Naive thymus-derived CD4-positive, alpha-beta T cell (primary cell): Measurements from ENCODE around the gene SSBP3. TPM values are rescaled to one million over a fixed set of nuclear protein-coding genes. Genes with fewer than 3 reads are reported as not detected.
A peak's percentile ranks its signal among the peaks of the same experiment; 100 is the strongest.

Experiments
- ATAC-seq: fragments of 150-1000 bp; cut with Tn5 transposase; 2 replicates; pipeline ENCODE4 v1.10.0; 2021; ENCODE audit warnings: mild to moderate bottlenecking, moderate library complexity
- CTCF ChIA-PET: fragments of 350-600 bp; sonication (Branson Sonifier 250); formaldehyde crosslinking; loops from one replicate; lab custom pipeline; 2021; ENCODE audit warnings: antibody characterized with exemption; lab: Charles Lee
- POLR2A ChIA-PET: fragments of 350-600 bp; sonication (Branson Sonifier 250); formaldehyde crosslinking; loops from one replicate; lab custom pipeline; 2021; ENCODE audit warnings: antibody characterized with exemption, inconsistent platforms; lab: Charles Lee
- DNase-seq, 9 donors: peaks; one replicate each; pipeline versions ENCODE4 v3.0.0 to v3.0.0-alpha.2; 2020 to 2022; ENCODE audit warnings: mixed read lengths in 1 of 9
- H3K27ac ChIP-seq: one replicate; pipeline ENCODE4 v1.7.0; 2013; ENCODE audit warnings: mild to moderate bottlenecking, low read depth, low read length, moderate library complexity
- H3K27me3 ChIP-seq, 2 donors: one replicate each; pipeline ENCODE4 v1.7.0; 2013; ENCODE audit warnings: low read length in 2 of 2, mild to moderate bottlenecking in 2 of 2, moderate library complexity in 2 of 2; ENCODE audit not compliant: control insufficient read depth in 2 of 2, insufficient read depth in 2 of 2
- H3K36me3 ChIP-seq, 3 experiments: 1 replicate in 2 of 3; 2 replicates in 1 of 3; pipeline ENCODE4 v1.7.0; 2013; ENCODE audit warnings: low read length in 3 of 3, mild to moderate bottlenecking in 3 of 3, moderate library complexity in 1 of 3; ENCODE audit not compliant: insufficient read depth in 3 of 3, control insufficient read depth in 2 of 3
- H3K4me1 ChIP-seq, 2 donors: one replicate each; pipeline ENCODE4 v1.7.0; 2013; ENCODE audit warnings: low read length in 2 of 2, mild to moderate bottlenecking in 2 of 2, moderate library complexity in 1 of 2; ENCODE audit not compliant: control insufficient read depth in 2 of 2, insufficient read depth in 2 of 2
- H3K4me3 ChIP-seq: 2 replicates; pipeline ENCODE4 v1.7.0; 2013; ENCODE audit warnings: mild to moderate bottlenecking, low read length
- H3K9me3 ChIP-seq, 3 experiments: 1 replicate in 2 of 3; 2 replicates in 1 of 3; pipeline ENCODE4 v1.7.0; 2013; ENCODE audit warnings: low read length in 3 of 3; ENCODE audit not compliant: control insufficient read depth in 2 of 3
- H3K27ac Mint-ChIP-seq, 9 donors: one replicate each; pipeline ENCODE4 v1.8.0; 2020 to 2022; ENCODE audit warnings: mixed read lengths in 9 of 9, mild to moderate bottlenecking in 8 of 9, moderate library complexity in 5 of 9, inconsistent platforms in 2 of 9
- H3K27me3 Mint-ChIP-seq, 5 donors: one replicate each; pipeline ENCODE4 v1.8.0; 2021 to 2022; ENCODE audit warnings: mixed read lengths in 5 of 5, mild to moderate bottlenecking in 1 of 5
- H3K36me3 Mint-ChIP-seq, 5 donors: one replicate each; pipeline ENCODE4 v1.8.0; 2020 to 2022; ENCODE audit warnings: mixed read lengths in 5 of 5, mild to moderate bottlenecking in 3 of 5, inconsistent platforms in 1 of 5
- H3K4me1 Mint-ChIP-seq, 7 donors: one replicate each; pipeline ENCODE4 v1.8.0; 2020 to 2022; ENCODE audit warnings: mixed read lengths in 7 of 7, mild to moderate bottlenecking in 3 of 7, inconsistent platforms in 1 of 7
- H3K4me3 Mint-ChIP-seq, 10 donors: one replicate each; pipeline ENCODE4 v1.8.0; 2020 to 2022; ENCODE audit warnings: mild to moderate bottlenecking in 10 of 10, mixed read lengths in 10 of 10, moderate library complexity in 6 of 10, inconsistent platforms in 2 of 10
- H3K9me3 Mint-ChIP-seq, 11 donors: one replicate each; pipeline ENCODE4 v1.8.0; 2020 to 2022; ENCODE audit warnings: mixed read lengths in 11 of 11, mild to moderate bottlenecking in 4 of 11, inconsistent platforms in 1 of 11, moderate library complexity in 1 of 11
- intact Hi-C, 2 donors: fragments of 100-400 bp; cut with micrococcal nuclease; formaldehyde crosslinking; loops; one replicate each; pipeline ENCODE4 v1.15.1; 2023
- polyA plus RNA-seq, 2 donors: library from polyadenylated mRNA; unstranded; fragments of 300-500 nt; fragmentation: Illumina TruSeq; gene quantifications; one replicate each; pipeline ENCODE4 v1.2.3, GENCODE V29; 2021
- total RNA-seq, 6 experiments: library from RNA in 5 of 6; stranded (reverse) in 5 of 6; gene quantifications; 1 replicate in 5 of 6; 2 replicates in 1 of 6; pipeline ENCODE4 v1.2.3 and lab custom pipeline; 2021 to 2026

SSBP3 gene
- total and polyA plus RNA-seq, 7 experiments from 2014 or later = 19.4 to 124 (median 80.5) TPM

DNA sequence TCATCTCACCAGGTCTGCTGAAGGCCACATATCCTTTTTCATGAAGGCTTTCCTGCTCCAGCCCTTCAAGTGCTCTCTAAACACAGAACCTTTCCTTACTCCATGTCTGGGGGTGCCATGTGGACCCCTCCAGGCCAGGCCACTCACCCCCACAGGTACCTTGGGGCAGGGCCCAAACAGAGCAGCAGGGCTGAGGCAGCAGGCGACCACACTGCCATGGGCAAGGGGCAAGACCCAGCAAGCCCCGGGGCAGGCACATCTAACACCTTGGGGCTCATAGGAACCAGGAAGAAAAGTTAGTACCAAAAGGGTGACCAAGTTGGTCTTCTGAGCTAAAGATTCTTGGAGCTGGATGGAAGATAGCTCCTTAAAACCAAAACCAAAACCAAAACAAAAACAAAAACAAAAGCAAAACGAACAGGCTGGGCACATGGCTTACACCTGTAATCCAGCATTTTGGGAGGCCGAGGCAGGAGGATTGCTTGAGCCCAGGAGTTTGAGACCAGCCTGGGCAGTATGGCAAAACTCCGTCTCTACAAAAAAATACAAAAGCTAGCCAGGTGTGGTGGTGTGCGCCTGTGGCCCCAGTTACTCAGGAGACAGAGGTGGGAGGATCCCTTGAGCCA, 142.5 kb downstream of the SSBP3 start:
- intact Hi-C loops = no loop called here
- Histone ChIP-seq H3K27ac (no peak overlapping the region), H3K27me3 (no peaks in the 10 kb centered on the region), H3K4me1 (no peaks in the 10 kb centered on the region), H3K36me3 (peaks cover 0 to 8% (median 4%) of the 10 kb centered on the region in 3 experiments), H3K9me3 (no peaks in the 10 kb centered on the region), H3K4me3 (no peak overlapping the region)
- Mint-ChIP-seq H3K4me3 (peak overlapping the region in 1 of 10 donors; percentile 27), H3K36me3 (peaks cover 0 to 10% (median 0%) of the 10 kb centered on the region in 5 donors), H3K4me1 (peaks cover 22 to 39% (median 31%) of the 10 kb centered on the region in 7 donors), H3K27ac (peak overlapping the region in 4 of 9 donors; percentile 19 to 87 (median 48)), H3K27me3 (no peaks in the 10 kb centered on the region), H3K9me3 (no peaks in the 10 kb centered on the region)
- ATAC-seq (no peak), DNase-seq (no peak)
- ChIA-PET CTCF (interaction anchor here (0.6 kb wide), 1 partner anchor 29 kb away, joined by 3 read pairs; no protein-coding TSS in a partner anchor), POLR2A (no interaction called here)

- POLR2A ChIA-PET = interaction anchor here (0.5 to 1.2 kb wide), 3 partner anchors 13 to 1998 kb away, joined by 3 read pairs; partner anchors contain the start of gene SSBP3
- Histone ChIP-seq H3K4me1 (no peaks in the 10 kb centered on the region), H3K27me3 (no peaks in the 10 kb centered on the region), H3K27ac (no peak overlapping the region), H3K36me3 (peaks cover 0 to 15% (median 4%) of the 10 kb centered on the region in 3 experiments), H3K9me3 (no peaks in the 10 kb centered on the region), H3K4me3 (no peak overlapping the region)
- Mint-ChIP-seq H3K4me1 (peaks cover 20 to 39% (median 27%) of the 10 kb centered on the region in 7 donors), H3K27me3 (no peaks in the 10 kb centered on the region), H3K27ac (peak overlapping the region in 2 of 9 donors; percentile 18 to 56), H3K36me3 (peaks cover 0 to 17% (median 0%) of the 10 kb centered on the region in 5 donors), H3K4me3 (no peak overlapping the region), H3K9me3 (no peaks in the 10 kb centered on the region)
- ATAC-seq (no peak), DNase-seq (no peak)
- CTCF ChIA-PET = no interaction called here
- intact Hi-C loops = no loop called here
Measured at GRCh38 chr1:54262244-54262643, 143.9 kb downstream of the SSBP3 start.

DNA sequence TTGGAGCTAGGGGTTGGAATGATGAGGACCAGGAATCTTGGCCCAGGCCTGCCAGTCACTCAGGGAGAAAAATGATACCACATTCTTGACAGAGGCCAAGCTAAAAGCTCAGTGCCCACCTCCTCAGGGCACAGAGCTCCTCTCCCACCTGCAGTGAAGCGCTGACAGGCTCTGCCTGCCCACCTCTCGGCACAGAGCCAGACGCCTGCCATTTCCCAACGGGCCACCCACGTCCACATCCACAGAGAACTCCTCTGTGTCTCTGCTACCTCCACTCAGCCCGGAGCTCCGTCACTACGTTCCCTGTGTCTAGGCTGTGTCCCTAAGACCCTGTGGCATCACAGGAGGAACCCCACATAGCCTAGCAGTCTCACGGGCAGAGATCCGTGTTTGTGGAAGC, 145.4 kb downstream of the SSBP3 start:
- peaks cover 21 to 39% (median 25%) of the 10 kb centered on the region in 7 donors for H3K4me1 Mint-ChIP-seq
- no peaks in the 10 kb centered on the region for H3K27me3 ChIP-seq
- H3K36me3 ChIP-seq = peaks cover 0 to 17% (median 4%) of the 10 kb centered on the region in 3 experiments
- peaks cover 0 to 23% (median 4%) of the 10 kb centered on the region in 5 donors for H3K36me3 Mint-ChIP-seq
- DNase-seq (no peak), ATAC-seq (no peak)
- H3K27me3 Mint-ChIP-seq = no peaks in the 10 kb centered on the region
- peak overlapping the region in 4 of 9 donors; percentile 12 to 41 (median 28) for H3K27ac Mint-ChIP-seq
- H3K4me3 ChIP-seq = no peak overlapping the region
- no peaks in the 10 kb centered on the region for H3K4me1 ChIP-seq
- H3K4me3 Mint-ChIP-seq = no peak overlapping the region
- POLR2A ChIA-PET = no interaction called here
- H3K27ac ChIP-seq = no peak overlapping the region
- H3K9me3 Mint-ChIP-seq = peaks cover 0 to 2% (median 0%) of the 10 kb centered on the region in 11 donors
- CTCF ChIA-PET = no interaction called here
- intact Hi-C loops = no loop called here
- no peaks in the 10 kb centered on the region for H3K9me3 ChIP-seq

DNA sequence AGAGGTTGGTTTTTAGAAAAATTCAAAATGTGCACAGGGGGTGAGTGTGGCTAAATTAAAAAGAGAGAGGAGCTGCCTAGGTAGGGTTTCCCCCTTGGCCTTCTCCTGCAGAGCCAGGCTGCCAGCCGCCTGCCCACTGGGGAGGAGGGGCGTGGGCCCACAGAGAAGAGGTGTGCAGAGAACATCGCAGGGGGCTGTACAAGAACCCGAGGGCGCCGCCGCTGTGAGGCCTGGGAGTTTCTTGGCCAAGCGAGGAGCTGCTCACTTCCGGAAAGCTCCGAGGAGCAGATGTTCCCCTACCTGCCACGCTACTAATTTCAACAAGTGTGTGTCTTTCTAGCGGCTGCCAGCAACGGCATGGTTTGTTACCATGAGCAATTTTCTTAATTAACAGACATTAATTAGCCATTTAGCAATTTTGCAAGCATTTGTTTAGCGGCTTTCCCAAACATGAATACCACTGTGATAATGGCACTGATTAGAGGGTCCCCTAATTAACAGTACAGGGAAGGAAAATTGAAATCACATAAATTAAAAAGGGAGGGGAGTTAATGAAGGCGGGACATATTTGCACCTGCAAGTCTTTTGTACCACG, 146.6 kb downstream of the SSBP3 start:
- POLR2A ChIA-PET = no interaction called here
- Histone ChIP-seq H3K36me3 (peaks cover 0 to 16% (median 4%) of the 10 kb centered on the region in 3 experiments), H3K4me3 (no peak overlapping the region), H3K4me1 (no peaks in the 10 kb centered on the region), H3K27ac (no peak overlapping the region), H3K27me3 (no peaks in the 10 kb centered on the region), H3K9me3 (no peaks in the 10 kb centered on the region)
- Mint-ChIP-seq H3K27me3 (no peaks in the 10 kb centered on the region), H3K9me3 (peaks cover 0 to 2% (median 0%) of the 10 kb centered on the region in 11 donors), H3K27ac (peak overlapping the region in 4 of 9 donors; percentile 8 to 62 (median 34)), H3K36me3 (peaks cover 0 to 23% (median 4%) of the 10 kb centered on the region in 5 donors), H3K4me1 (peaks cover 15 to 33% (median 19%) of the 10 kb centered on the region in 7 donors), H3K4me3 (no peak overlapping the region)
- intact Hi-C loops = no loop called here
- DNase-seq = no peak
- CTCF ChIA-PET = no interaction called here
- ATAC-seq = no peak

DNA sequence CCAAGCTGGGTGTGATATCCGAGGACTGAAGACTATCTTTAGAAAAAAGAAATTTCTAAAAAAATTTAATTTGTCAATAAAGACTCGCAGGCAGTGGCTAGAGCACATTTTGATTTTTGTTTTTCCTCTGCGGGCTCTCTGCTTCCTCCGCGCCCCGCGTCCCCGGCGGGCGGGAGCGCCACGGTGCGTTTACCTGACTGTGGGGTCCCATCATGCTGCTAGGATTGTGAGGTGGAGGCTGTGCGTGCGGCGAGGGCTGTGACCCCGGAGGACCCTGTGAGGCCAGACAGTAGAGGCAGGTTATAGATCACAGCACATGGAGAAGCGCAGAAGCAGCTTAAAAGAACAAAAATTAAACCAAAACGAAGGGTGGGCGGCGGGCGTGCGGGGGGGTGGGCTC, 148.3 kb downstream of the SSBP3 start:
- H3K4me1 ChIP-seq = no peaks in the 10 kb centered on the region
- DNase-seq = no peak

GRCh38 chr1:54257346-54257620, 148.9 kb downstream of the SSBP3 start:
- intact Hi-C loops = no loop called here
- ChIA-PET POLR2A (no interaction called here), CTCF (no interaction called here)
- Histone ChIP-seq H3K4me3 (no peak overlapping the region), H3K36me3 (peaks cover 0 to 11% (median 4%) of the 10 kb centered on the region in 3 experiments), H3K27me3 (no peaks in the 10 kb centered on the region), H3K9me3 (no peaks in the 10 kb centered on the region), H3K27ac (no peak overlapping the region), H3K4me1 (no peaks in the 10 kb centered on the region)
- DNase-seq (no peak), ATAC-seq (no peak)
- H3K4me3 Mint-ChIP-seq = no peak overlapping the region
- H3K27me3 Mint-ChIP-seq = no peaks in the 10 kb centered on the region
- H3K4me1 Mint-ChIP-seq = peaks cover 6 to 24% (median 15%) of the 10 kb centered on the region in 7 donors
- H3K36me3 Mint-ChIP-seq = peaks cover 0 to 27% (median 4%) of the 10 kb centered on the region in 5 donors
- H3K9me3 Mint-ChIP-seq = peaks cover 0 to 2% (median 0%) of the 10 kb centered on the region in 11 donors
- H3K27ac Mint-ChIP-seq = peak overlapping the region in 4 of 9 donors; percentile 52 to 59 (median 56)

More for the DNA sequence above, 148.3 kb downstream of the SSBP3 start:
- ATAC-seq = no peak
- Mint-ChIP-seq H3K27ac (peak overlapping the region in 4 of 9 donors; percentile 22 to 52 (median 40)), H3K4me3 (no peak overlapping the region), H3K9me3 (peaks cover 0 to 2% (median 0%) of the 10 kb centered on the region in 11 donors), H3K36me3 (peaks cover 0 to 24% (median 4%) of the 10 kb centered on the region in 5 donors), H3K4me1 (peaks cover 8 to 23% (median 15%) of the 10 kb centered on the region in 7 donors), H3K27me3 (no peaks in the 10 kb centered on the region)
- H3K27ac ChIP-seq = no peak overlapping the region
- no peaks in the 10 kb centered on the region for H3K9me3 ChIP-seq
- no peak overlapping the region for H3K4me3 ChIP-seq
- H3K27me3 ChIP-seq = no peaks in the 10 kb centered on the region
- H3K36me3 ChIP-seq = peaks cover 0 to 9% (median 4%) of the 10 kb centered on the region in 3 experiments
- intact Hi-C loops = no loop called here
- ChIA-PET CTCF (no interaction called here), POLR2A (no interaction called here)
